HepG2 (cell line): Measurements from ENCODE around the gene NECAP2. TPM values are rescaled to one million over a fixed set of nuclear protein-coding genes. Genes with fewer than 3 reads are reported as not detected.
A peak's percentile ranks its signal among the peaks of the same experiment; 100 is the strongest.

ENCODE experiments used
- ATF6 ChIP-seq: sonication (generic); formaldehyde crosslinking; conservative IDR thresholded peaks from 2 replicates; pipeline ENCODE4 v1.4.0; 2020; ENCODE audit warnings: missing genetic modification reagents
- HCFC1 ChIP-seq: fragments of 150-350 bp; IDR thresholded peaks from 2 replicates; pipeline ENCODE4 v1.6.1; 2014; ENCODE audit warnings: low read depth, low read length
- IRF2 ChIP-seq: IDR thresholded peaks from 2 replicates; pipeline ENCODE4 v1.6.1; 2018; ENCODE audit warnings: missing genetic modification reagents, missing compliant biosample characterization
- MED13 ChIP-seq: sonication (generic); formaldehyde crosslinking; IDR thresholded peaks from 2 replicates; pipeline ENCODE4 v1.5.0; 2020; ENCODE audit warnings: missing genetic modification reagents
- MYNN ChIP-seq: sonication (generic); formaldehyde crosslinking; IDR thresholded peaks from 2 replicates; pipeline ENCODE4 v1.4.0; 2020; ENCODE audit warnings: mild to moderate bottlenecking, low read depth, missing genetic modification reagents
- PITX1 ChIP-seq: sonication (generic); formaldehyde crosslinking; IDR thresholded peaks from 2 replicates; pipeline ENCODE4 v1.5.1; 2020; ENCODE audit warnings: mild to moderate bottlenecking, missing genetic modification reagents
- PTBP1 ChIP-seq: fragments of 200-400 bp; formaldehyde crosslinking; IDR thresholded peaks from 2 replicates; pipeline ENCODE4 v1.6.1; 2018; ENCODE audit warnings: low read length, low read depth; ENCODE audit not compliant: poor library complexity, severe bottlenecking
- RARG ChIP-seq: sonication (generic); formaldehyde crosslinking; IDR thresholded peaks from 2 replicates; pipeline ENCODE4 v1.4.0; 2020; ENCODE audit warnings: low read depth, mild to moderate bottlenecking, missing genetic modification reagents
- RBM22 ChIP-seq: fragments of 200-400 bp; formaldehyde crosslinking; optimal IDR thresholded peaks from 2 replicates; pipeline ENCODE3; 2017; ENCODE audit warnings: mild to moderate bottlenecking, low read length, moderate library complexity
- SMARCC2 ChIP-seq: fragments of 450-650 bp; IDR thresholded peaks from 2 replicates; pipeline ENCODE4 v1.6.1; 2017; ENCODE audit warnings: antibody characterized with exemption, mild to moderate bottlenecking
- TBP ChIP-seq: sonication (generic); formaldehyde crosslinking; IDR thresholded peaks from 2 replicates; pipeline ENCODE4 v1.5.0; 2020; ENCODE audit warnings: missing genetic modification reagents
- TRIM22 ChIP-seq: fragments of 450-650 bp; IDR thresholded peaks from 2 replicates; pipeline ENCODE4 v1.6.1; 2017
- ZBTB10 ChIP-seq: sonication (generic); formaldehyde crosslinking; IDR thresholded peaks from 2 replicates; pipeline ENCODE4 v1.4.0; 2020; ENCODE audit warnings: missing genetic modification reagents, borderline replicate concordance
- ZNF615 ChIP-seq: sonication (generic); formaldehyde crosslinking; IDR thresholded peaks from 2 replicates; pipeline ENCODE4 v1.5.0; 2020; ENCODE audit warnings: mild to moderate bottlenecking, missing genetic modification reagents, borderline replicate concordance
- polyA plus RNA-seq, 8 experiments: library from polyadenylated mRNA; depleted of rRNA in 3 of 8; stranded (reverse) in 7 of 8; unstranded in 1 of 8; fragments of >200 nt; fragmentation: Illumina TruSeq in 4 of 8; extraction: Trizol in 4 of 8; gene quantifications; 2 replicates each; pipeline versions ENCODE4 v1.2.1 to v1.2.3, GENCODE V29; 2011 to 2016; ENCODE audit warnings: low read depth in 4 of 8, missing spikeins in 1 of 8, mixed read lengths in 1 of 8; ENCODE audit not compliant: insufficient read depth in 1 of 8
- total RNA-seq, 5 experiments: library from RNA; depleted of rRNA; stranded (reverse); fragments of >200 nt; fragmentation: Illumina TruSeq; extraction: Trizol; gene quantifications; 2 replicates each; pipeline ENCODE4 v1.2.3, GENCODE V29; 2016; ENCODE audit warnings: low read depth in 1 of 5
- TF ChIP-seq, protein P1 (sequence below): sonication (generic); formaldehyde crosslinking; IDR thresholded peaks from 2 replicates; pipeline ENCODE4 v1.4.0; 2020; ENCODE audit warnings: mild to moderate bottlenecking, missing genetic modification reagents, borderline replicate concordance
- TF ChIP-seq, protein P2 (sequence below): sonication (generic); formaldehyde crosslinking; IDR thresholded peaks from 2 replicates; pipeline ENCODE4 v1.5.1; 2020; ENCODE audit warnings: missing genetic modification reagents, mild to moderate bottlenecking, borderline replicate concordance

Gene NECAP2
- total and polyA plus RNA-seq, 2 of the 13 experiments (the other 11 are each of a cell fraction or from before 2014, with no cell fraction given) = 38.5 to 52.3 TPM

DNA sequence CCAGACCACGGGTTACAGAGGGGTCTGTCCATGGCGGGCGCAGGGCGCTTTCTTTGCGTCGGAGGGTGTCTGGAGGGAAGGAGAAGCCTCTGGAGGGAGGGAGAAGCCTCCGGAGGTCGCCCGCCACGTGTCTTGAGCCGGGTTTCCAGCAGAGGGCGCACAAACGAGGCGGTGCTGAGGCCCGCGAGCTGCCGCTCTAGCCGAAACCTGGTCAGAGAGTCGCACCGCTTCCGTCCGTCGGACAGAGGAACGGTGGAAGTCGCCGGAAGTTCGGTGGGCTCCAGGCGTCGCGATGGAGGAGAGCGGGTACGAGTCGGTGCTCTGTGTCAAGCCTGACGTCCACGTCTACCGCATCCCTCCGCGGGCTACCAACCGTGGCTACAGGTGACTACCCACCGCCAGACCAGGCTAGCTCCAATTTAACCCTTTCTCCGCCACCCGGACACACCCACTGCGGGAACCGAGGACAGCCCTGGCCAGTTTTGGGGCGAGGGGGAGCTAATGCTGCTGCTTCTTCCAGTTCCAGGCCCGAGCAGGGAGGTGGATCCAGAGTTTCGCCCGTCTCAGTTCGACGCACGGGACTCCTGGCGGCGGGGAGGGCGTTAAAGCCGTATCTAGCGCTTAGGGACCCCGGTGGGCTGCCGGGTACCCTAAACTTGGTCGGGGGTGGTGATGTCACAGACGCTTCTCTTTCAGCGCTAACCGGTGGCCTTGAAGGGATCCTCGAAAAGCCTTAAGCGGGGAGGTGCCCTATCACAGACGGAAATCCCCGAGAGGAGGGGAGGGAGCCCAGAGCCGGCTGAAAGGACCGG is at the start of gene NECAP2 (continued):
- no peak for TF ChIP-seq ATF6 (CRISPR knock-in tag)
- TF ChIP-seq IRF2 = peak; percentile 98
- TF ChIP-seq MYNN = peak; percentile 17; the same call in 1 of the 2 replicates
- TF ChIP-seq PITX1 (CRISPR knock-in tag) = peak; percentile 78; the same call in 1 of the 2 replicates
- 0 out of 2 replicates have a peak, but pooled peaks have one; percentile 25 for TF ChIP-seq ZNF615
- TF ChIP-seq PTBP1 = peak; percentile 8
- TF ChIP-seq TRIM22 = no peak
- TF ChIP-seq TBP (CRISPR knock-in tag) = no peak
- TF ChIP-seq, protein P1, sequence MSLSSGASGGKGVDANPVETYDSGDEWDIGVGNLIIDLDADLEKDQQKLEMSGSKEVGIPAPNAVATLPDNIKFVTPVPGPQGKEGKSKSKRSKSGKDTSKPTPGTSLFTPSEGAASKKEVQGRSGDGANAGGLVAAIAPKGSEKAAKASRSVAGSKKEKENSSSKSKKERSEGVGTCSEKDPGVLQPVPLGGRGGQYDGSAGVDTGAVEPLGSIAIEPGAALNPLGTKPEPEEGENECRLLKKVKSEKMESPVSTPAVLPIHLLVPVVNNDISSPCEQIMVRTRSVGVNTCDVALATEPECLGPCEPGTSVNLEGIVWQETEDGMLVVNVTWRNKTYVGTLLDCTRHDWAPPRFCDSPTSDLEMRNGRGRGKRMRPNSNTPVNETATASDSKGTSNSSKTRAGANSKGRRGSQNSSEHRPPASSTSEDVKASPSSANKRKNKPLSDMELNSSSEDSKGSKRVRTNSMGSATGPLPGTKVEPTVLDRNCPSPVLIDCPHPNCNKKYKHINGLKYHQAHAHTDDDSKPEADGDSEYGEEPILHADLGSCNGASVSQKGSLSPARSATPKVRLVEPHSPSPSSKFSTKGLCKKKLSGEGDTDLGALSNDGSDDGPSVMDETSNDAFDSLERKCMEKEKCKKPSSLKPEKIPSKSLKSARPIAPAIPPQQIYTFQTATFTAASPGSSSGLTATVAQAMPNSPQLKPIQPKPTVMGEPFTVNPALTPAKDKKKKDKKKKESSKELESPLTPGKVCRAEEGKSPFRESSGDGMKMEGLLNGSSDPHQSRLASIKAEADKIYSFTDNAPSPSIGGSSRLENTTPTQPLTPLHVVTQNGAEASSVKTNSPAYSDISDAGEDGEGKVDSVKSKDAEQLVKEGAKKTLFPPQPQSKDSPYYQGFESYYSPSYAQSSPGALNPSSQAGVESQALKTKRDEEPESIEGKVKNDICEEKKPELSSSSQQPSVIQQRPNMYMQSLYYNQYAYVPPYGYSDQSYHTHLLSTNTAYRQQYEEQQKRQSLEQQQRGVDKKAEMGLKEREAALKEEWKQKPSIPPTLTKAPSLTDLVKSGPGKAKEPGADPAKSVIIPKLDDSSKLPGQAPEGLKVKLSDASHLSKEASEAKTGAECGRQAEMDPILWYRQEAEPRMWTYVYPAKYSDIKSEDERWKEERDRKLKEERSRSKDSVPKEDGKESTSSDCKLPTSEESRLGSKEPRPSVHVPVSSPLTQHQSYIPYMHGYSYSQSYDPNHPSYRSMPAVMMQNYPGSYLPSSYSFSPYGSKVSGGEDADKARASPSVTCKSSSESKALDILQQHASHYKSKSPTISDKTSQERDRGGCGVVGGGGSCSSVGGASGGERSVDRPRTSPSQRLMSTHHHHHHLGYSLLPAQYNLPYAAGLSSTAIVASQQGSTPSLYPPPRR = peak; percentile 73
- TF ChIP-seq SMARCC2 = no peak
- no peak for TF ChIP-seq RARG (CRISPR knock-in tag)
- TF ChIP-seq, protein P2, sequence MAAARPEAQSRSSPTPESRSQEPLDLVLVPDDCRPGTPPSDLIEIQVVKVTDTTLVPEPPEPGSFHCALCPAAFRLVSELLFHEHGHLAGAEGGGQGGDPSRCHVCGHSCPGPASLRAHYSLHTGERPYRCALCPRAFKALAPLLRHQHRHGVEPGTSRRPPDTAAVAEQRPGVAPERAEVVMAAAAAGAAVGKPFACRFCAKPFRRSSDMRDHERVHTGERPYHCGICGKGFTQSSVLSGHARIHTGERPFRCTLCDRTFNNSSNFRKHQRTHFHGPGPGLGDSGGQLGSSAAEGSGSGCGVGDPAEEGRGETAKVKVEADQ (CRISPR knock-in tag) = no peak
- 0 out of 2 replicates have a peak, but pooled peaks have one; percentile 38 for TF ChIP-seq ZBTB10 (CRISPR knock-in tag)
- peak; percentile 59; the same call in 1 of the 2 replicates for TF ChIP-seq HCFC1
- TF ChIP-seq MED13 (CRISPR knock-in tag) = 0 out of 2 replicates have a peak, but pooled peaks have one; percentile 59
- no peak for TF ChIP-seq RBM22
